SU-DHL-6 (cell line): Measurements from ENCODE around the gene ADCY10.
"Not testable (repeated sequence)": the region's sequence is repeated elsewhere in the genome, so short reads cannot be mapped to it uniquely, and the experiment has no call there.

Experiments used
- H2AFZ ChIP-seq: fragments of 200-600 bp; sonication (generic); 2 replicates; pipeline ENCODE4 v1.6.1; 2014; ENCODE audit warnings: low read depth, mild to moderate bottlenecking, moderate library complexity, mixed read lengths, antibody characterized with exemption, low read length; ENCODE audit not compliant: severe bottlenecking
- H3F3A ChIP-seq: fragments of 200-600 bp; shearing (Covaris generic); 2 replicates; pipeline ENCODE4 v1.6.0; 2016; ENCODE audit warnings: antibody characterized with exemption, mild to moderate bottlenecking; ENCODE audit not compliant: insufficient read depth
- H3K27ac ChIP-seq: fragments of 200-600 bp; sonication (generic); 2 replicates; pipeline ENCODE4 v1.5.1; 2016; ENCODE audit warnings: low read depth, mild to moderate bottlenecking, low read length, moderate library complexity, mixed read lengths
- H3K27me3 ChIP-seq: fragments of 200-600 bp; sonication (generic), shearing (Covaris generic); 2 replicates; pipeline ENCODE4 v1.6.0; 2014; ENCODE audit warnings: mild to moderate bottlenecking, low read length
- H3K36me3 ChIP-seq: fragments of 200-600 bp; sonication (generic); 2 replicates; pipeline ENCODE4 v1.6.1; 2014; ENCODE audit warnings: mild to moderate bottlenecking, low read length, mixed read lengths
- H3K4me2 ChIP-seq: fragments of 300-600, 200-600 bp; shearing (Covaris generic), sonication (generic); 2 replicates; pipeline ENCODE4 v1.6.0; 2014; ENCODE audit warnings: low read length, low read depth, mild to moderate bottlenecking; ENCODE audit not compliant: poor library complexity, severe bottlenecking
- H3K4me3 ChIP-seq: fragments of 200-600 bp; sonication (generic); 2 replicates; pipeline ENCODE4 v1.5.1; 2014; ENCODE audit warnings: antibody characterized with exemption, low read length, mild to moderate bottlenecking, mixed read lengths; ENCODE audit not compliant: insufficient read depth, poor library complexity, severe bottlenecking
- H3K79me2 ChIP-seq: fragments of 200-600 bp; sonication (generic); 2 replicates; pipeline ENCODE4 v1.6.1; 2014; ENCODE audit warnings: mild to moderate bottlenecking, low read length, moderate library complexity; ENCODE audit not compliant: insufficient read depth
- H3K9ac ChIP-seq: fragments of 200-600 bp; sonication (generic); 2 replicates; pipeline ENCODE4 v1.7.0; 2014; ENCODE audit warnings: mild to moderate bottlenecking, low read length
- H3K9me2 ChIP-seq: fragments of 200-600 bp; sonication (generic); replicated peaks from 2 replicates; pipeline ENCODE4 v1.6.1; 2014; ENCODE audit warnings: low read length; ENCODE audit not compliant: insufficient read depth
- H3K9me3 ChIP-seq: fragments of 200-600 bp; sonication (generic); 2 replicates; pipeline ENCODE4 v1.6.1; 2014; ENCODE audit warnings: low read length, mixed read lengths; ENCODE audit not compliant: insufficient read depth
- H4K20me1 ChIP-seq: fragments of 200-600 bp; sonication (generic); 2 replicates; pipeline ENCODE4 v1.6.1; 2014; ENCODE audit warnings: low read depth, mild to moderate bottlenecking, antibody characterized with exemption, low read length, moderate library complexity, mixed read lengths
- EZH2phosphoT487 ChIP-seq: fragments of 200-600 bp; sonication (generic), shearing (Covaris generic); conservative IDR thresholded peaks from 2 replicates; pipeline ENCODE4 v1.6.1; 2018; ENCODE audit warnings: mild to moderate bottlenecking, antibody characterized with exemption, low read length, moderate library complexity, mixed read lengths
- TF ChIP-seq, protein P1 (sequence below): fragments of 200-600 bp; sonication (generic); IDR thresholded peaks from one replicate; pipeline ENCODE4 v1.5.1; 2017; ENCODE audit warnings: antibody characterized with exemption, mild to moderate bottlenecking, low read length, moderate library complexity; ENCODE audit not compliant: insufficient read depth, poor library complexity, severe bottlenecking

ADCY10 gene

DNA sequence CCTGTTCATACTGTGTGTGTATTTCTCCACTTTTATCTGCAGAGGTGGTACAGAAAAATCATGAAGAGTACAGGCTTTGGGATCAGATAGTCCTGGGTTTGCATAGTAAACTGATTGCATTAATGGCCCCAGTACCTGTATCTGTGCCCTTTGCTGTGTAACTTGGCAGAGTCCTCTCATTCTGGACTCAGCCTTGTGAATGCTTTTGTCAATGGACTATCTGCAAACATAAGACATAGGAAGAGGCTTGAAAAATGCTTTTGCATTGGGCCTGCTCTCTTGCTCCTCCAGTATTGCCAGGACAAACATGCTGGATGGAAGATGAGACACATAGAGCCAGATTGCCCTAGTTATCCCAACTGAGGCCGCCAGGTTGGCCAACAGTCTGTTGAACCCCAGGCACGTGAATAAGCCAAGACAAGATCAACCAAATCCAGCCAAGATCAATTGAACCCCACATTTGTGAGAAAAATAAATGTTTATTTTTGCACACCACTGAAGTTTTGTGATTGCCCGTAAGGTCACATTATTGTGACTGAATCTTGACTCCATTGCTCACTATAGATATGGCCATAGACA is 37.2 kb downstream of the ADCY10 start:
- Histone ChIP-seq H2AFZ (no peak overlapping the region), H3F3A (no peaks in the 10 kb centered on the region), H3K27me3 (no peaks in the 10 kb centered on the region), H3K4me2 (no peak overlapping the region), H3K9ac (no peak overlapping the region), H3K36me3 (no peaks in the 10 kb centered on the region), H3K9me2 (no peaks in the 10 kb centered on the region), H3K9me3 (no peaks in the 10 kb centered on the region), H3K79me2 (no peaks in the 10 kb centered on the region), H3K27ac (no peak overlapping the region), H4K20me1 (no peaks in the 10 kb centered on the region), H3K4me3 (no peak overlapping the region)
- TF ChIP-seq, protein P1, sequence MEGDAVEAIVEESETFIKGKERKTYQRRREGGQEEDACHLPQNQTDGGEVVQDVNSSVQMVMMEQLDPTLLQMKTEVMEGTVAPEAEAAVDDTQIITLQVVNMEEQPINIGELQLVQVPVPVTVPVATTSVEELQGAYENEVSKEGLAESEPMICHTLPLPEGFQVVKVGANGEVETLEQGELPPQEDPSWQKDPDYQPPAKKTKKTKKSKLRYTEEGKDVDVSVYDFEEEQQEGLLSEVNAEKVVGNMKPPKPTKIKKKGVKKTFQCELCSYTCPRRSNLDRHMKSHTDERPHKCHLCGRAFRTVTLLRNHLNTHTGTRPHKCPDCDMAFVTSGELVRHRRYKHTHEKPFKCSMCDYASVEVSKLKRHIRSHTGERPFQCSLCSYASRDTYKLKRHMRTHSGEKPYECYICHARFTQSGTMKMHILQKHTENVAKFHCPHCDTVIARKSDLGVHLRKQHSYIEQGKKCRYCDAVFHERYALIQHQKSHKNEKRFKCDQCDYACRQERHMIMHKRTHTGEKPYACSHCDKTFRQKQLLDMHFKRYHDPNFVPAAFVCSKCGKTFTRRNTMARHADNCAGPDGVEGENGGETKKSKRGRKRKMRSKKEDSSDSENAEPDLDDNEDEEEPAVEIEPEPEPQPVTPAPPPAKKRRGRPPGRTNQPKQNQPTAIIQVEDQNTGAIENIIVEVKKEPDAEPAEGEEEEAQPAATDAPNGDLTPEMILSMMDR: no peak
- no peak for TF ChIP-seq EZH2phosphoT487

DNA sequence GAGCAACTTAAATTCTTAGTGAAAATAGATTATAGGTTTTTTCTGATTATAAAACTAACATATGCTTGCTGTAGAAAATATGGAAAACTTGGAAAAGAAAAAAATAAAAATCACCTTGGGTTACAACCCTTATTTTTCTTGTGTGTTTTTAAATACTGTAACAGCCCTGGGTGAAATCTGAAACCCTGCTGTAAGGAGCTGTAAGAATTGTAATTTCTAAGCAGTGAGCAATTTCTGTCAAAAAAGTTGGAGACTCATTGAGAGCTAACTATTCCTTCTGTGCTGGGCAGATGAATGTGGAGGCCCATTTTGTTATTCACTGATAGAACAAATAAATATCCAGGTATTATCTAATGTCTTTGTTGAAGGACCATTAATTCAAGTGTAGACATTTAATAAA is 42.6 kb downstream of the ADCY10 start:
- Histone ChIP-seq H3K9me3 (no peaks in the 10 kb centered on the region), H3K9me2 (no peaks in the 10 kb centered on the region), H4K20me1 (no peaks in the 10 kb centered on the region), H3K4me2 (no peak overlapping the region), H2AFZ (no peak overlapping the region), H3K9ac (no peak overlapping the region), H3K27ac (no peak overlapping the region), H3K4me3 (no peak overlapping the region), H3F3A (no peaks in the 10 kb centered on the region), H3K36me3 (no peaks in the 10 kb centered on the region), H3K79me2 (no peaks in the 10 kb centered on the region), H3K27me3 (no peaks in the 10 kb centered on the region)
- TF ChIP-seq EZH2phosphoT487: no peak
- TF ChIP-seq, protein P1: no peak

DNA sequence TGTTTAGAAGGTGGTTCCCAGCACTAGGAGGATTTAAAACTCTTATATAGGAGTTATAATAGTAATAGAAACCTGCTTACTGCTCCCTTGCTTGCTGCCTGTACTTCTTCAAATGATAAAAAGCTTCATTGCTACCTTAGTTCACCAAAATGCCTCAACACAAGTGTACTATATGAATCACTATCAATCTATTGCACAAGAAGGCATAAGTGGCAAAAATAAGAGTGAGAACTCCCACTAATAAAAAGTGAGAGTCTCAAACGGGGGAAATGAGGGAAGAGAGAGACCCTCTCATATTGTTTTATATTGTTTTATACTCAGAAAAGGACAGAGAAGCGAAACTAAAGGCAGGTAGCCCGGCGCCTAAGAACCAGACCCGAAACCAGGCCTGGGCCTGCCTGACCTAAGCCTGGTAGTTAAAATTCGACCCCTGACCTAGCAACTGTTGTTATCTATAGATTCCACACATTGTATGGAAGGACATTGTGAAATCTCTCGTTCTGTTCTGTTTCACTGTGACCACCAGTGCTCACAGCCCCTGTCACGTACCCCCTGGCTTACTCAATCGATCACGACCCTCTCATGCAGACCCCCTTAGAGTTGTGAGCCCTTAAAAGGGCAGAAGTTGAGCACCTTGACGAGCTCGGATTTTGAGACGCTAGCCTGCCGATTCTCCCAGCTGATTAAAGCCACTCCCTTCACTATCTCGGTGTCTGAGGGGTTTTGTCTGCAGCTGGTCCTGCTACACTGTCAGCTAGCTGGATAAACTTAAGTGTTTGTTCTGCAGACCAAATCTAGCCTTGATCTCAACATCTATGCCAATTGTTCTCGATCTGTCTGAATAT is 44.6 kb downstream of the ADCY10 start:
- not testable (repeated sequence) for H3K36me3 ChIP-seq, H3K27ac ChIP-seq, H3K4me3 ChIP-seq, H3K9me3 ChIP-seq, H4K20me1 ChIP-seq, H3K27me3 ChIP-seq, H3K9me2 ChIP-seq, H2AFZ ChIP-seq, H3K9ac ChIP-seq, H3F3A ChIP-seq, H3K4me2 ChIP-seq, H3K79me2 ChIP-seq

DNA sequence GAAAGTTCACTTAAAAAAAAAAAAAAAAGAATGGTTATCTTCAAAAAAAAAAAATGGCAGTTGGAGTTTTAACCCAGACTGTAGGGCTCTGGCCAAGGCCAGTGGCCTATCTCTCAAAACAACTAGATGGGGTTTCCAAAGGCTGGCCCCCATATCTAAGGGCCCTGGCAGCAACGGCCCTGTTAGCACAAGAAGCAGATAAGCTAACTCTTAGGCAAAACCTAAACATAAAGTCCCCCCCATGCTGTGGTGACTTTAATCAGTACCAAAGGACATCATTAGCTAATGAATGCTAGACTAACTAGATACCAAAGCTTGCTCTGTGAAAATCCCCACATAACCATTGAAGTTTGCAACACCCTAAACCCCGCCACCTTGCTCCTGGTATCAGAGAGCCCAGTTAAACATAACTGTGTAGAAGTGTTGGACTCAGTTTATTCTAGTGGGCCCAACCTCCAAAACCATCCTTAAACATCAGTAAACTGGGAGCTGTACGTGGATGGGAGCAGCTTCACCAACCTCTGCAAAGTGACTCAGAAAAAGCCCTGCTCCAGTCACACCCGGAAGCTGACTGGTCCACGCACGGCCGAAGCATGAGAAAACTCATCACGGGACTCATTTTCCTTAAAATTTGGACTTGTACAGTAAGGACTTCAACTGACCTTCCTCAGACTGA is 47.1 kb downstream of the ADCY10 start:
- not testable (repeated sequence) for H4K20me1 ChIP-seq, H3F3A ChIP-seq, H3K9me3 ChIP-seq, H3K36me3 ChIP-seq, H3K27me3 ChIP-seq, H3K9ac ChIP-seq, H3K79me2 ChIP-seq, H3K4me3 ChIP-seq, H2AFZ ChIP-seq, H3K27ac ChIP-seq, H3K4me2 ChIP-seq, H3K9me2 ChIP-seq

DNA sequence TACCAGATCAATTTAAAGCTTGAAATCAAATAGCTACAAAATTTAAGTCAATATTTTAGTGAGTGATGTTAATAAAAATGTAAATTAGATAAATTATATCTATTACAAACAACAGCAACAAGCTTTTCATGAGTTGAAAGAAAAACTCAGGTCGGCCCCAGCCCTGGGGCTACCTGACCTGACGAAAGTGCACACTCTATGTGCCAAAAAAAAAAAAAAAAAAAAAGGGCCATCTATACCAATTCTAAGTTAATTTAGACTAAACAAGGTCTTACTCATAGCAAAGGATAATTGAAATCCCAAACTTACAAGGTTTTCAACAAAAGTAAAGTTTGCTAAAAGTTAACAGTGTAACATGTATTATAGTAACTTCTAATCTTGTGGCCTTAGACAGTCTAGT is 47.6 kb downstream of the ADCY10 start:
- H3K27me3 ChIP-seq, H3K9me3 ChIP-seq, H3K9ac ChIP-seq, H3K9me2 ChIP-seq, H3K4me2 ChIP-seq, H3F3A ChIP-seq, H3K4me3 ChIP-seq, H3K36me3 ChIP-seq, H2AFZ ChIP-seq, H3K79me2 ChIP-seq, H4K20me1 ChIP-seq, H3K27ac ChIP-seq: not testable (repeated sequence)

DNA sequence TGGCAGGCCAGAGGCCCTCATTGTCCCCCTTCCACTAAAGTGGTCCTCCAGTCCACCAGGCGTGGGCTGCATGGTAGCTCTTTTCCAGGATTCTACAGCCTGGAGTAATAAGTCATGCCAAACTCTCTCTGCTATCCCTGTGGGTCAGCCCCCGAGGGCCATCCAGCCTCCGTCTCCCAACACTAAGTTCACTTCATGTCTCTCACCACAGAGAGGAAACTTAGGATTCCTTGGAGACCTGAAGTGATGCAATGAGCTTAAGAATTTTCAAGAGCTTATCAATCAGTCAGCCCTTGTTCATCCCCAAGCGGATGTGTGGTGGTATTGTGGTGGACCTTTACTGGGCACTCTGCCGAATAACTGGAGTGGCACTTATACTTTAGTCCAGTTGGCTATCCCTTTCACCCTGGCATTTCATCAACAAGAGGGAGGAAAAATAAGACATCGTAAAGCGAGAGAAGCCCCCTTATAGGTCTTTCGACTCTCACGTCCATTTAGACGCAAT is 48.1 kb downstream of the ADCY10 start:
- not testable (repeated sequence) for H3K36me3 ChIP-seq, H2AFZ ChIP-seq, H3K9me3 ChIP-seq, H3K4me2 ChIP-seq, H3F3A ChIP-seq, H3K4me3 ChIP-seq, H3K27ac ChIP-seq, H3K9ac ChIP-seq, H3K27me3 ChIP-seq, H3K79me2 ChIP-seq, H3K9me2 ChIP-seq, H4K20me1 ChIP-seq
